ENCODE measurements around the gene HBG1. TPM values are rescaled to one million over a fixed set of nuclear protein-coding genes. Genes with fewer than 3 reads are reported as not detected.

The HBG1 gene
- total RNA-seq, 2 donors from 2014 or later = not detected

DNA sequence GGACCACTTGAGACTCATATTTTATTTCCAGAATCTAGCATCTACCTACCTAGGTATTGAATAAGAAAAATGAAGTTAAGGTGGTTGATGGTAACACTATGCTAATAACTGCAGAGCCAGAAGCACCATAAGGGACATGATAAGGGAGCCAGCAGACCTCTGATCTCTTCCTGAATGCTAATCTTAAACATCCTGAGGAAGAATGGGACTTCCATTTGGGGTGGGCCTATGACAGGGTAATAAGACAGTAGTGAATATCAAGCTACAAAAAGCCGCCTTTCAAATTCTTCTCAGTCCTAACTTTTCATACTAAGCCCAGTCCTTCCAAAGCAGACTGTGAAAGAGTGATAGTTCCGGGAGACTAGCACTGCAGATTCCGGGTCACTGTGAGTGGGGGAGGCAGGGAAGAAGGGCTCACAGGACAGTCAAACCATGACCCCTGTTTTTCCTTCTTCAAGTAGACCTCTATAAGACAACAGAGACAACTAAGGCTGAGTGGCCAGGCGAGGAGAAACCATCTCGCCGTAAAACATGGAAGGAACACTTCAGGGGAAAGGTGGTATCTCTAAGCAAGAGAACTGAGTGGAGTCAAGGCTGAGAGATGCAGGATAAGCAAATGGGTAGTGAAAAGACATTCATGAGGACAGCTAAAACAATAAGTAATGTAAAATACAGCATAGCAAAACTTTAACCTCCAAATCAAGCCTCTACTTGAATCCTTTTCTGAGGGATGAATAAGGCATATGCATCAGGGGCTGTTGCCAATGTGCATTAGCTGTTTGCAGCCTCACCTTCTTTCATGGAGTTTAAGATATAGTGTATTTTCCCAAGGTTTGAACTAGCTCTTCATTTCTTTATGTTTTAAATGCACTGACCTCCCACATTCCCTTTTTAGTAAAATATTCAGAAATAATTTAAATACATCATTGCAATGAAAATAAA lies 24.8 kb downstream of the HBG1 start:
- no peaks in the 10 kb centered on the region for H3K27me3 Mint-ChIP-seq (ENCODE audit: low read depth)
- H3K4me3 Mint-ChIP-seq = no peak overlapping the region
- no peak overlapping the region for H3K27ac Mint-ChIP-seq
- ATAC-seq (replicated peaks in 1 of 2) = no peak
- DNase-seq = no peak
- no peaks in the 10 kb centered on the region for H3K4me1 Mint-ChIP-seq (ENCODE audit: low read depth)
- no peaks in the 10 kb centered on the region for H3K9me3 Mint-ChIP-seq
- H3K36me3 Mint-ChIP-seq (ENCODE audit: insufficient read depth in 2 of 2) = no peaks in the 10 kb centered on the region

- Mint-ChIP-seq H3K27me3 (ENCODE audit: low read depth) (no peaks in the 10 kb centered on the region), H3K36me3 (ENCODE audit: insufficient read depth in 2 of 2) (peaks cover 0 to 2% of the 10 kb centered on the region in 2 donors), H3K4me3 (no peak overlapping the region), H3K9me3 (peaks cover 0 to 4% of the 10 kb centered on the region in 2 donors), H3K27ac (no peak overlapping the region), H3K4me1 (ENCODE audit: low read depth) (no peaks in the 10 kb centered on the region)
- ATAC-seq (replicated peaks in 1 of 2) = no peak
- DNase-seq = no peak
Measured at GRCh38 chr11:5223686-5224085, 26.0 kb downstream of the HBG1 start.

GRCh38 chr11:5223146-5223545 lies 26.5 kb downstream of the HBG1 start:
- ATAC-seq (replicated peaks in 1 of 2) (no peak), DNase-seq (no peak)
- Mint-ChIP-seq H3K4me1 (ENCODE audit: low read depth) (no peaks in the 10 kb centered on the region), H3K4me3 (no peak overlapping the region), H3K9me3 (peaks cover 0 to 4% of the 10 kb centered on the region in 2 donors), H3K27ac (no peak overlapping the region), H3K27me3 (ENCODE audit: low read depth) (no peaks in the 10 kb centered on the region), H3K36me3 (ENCODE audit: insufficient read depth in 2 of 2) (peaks cover 0 to 2% of the 10 kb centered on the region in 2 donors)

DNA sequence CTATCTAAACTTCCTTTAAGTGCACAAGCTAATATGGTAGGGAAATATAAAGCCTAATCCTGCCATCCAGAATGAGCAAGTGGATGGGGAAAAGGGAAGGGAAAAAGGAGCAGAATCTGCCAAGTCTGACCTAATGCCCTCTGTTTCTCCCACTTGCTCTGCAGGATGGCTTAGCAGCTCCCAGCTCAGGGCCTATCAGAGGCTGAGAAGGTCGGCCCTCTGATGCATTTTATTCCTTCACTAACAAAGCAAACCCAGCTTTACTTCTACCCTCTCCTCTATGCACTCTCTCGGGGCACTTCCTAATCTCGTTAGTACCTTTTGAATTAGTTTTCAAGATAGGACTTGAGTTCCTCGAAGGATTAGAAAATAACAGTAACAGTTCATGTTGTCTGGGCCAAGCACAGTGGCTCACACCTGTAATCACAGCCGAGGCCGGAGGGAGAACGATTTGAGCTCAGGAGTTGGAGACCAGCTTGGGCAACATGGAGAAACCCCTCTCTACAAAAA lies 39.2 kb downstream of the HBG1 start:
- Mint-ChIP-seq H3K9me3 (peaks cover 1 to 2% of the 10 kb centered on the region in 2 donors), H3K36me3 (ENCODE audit: insufficient read depth in 2 of 2) (no peaks in the 10 kb centered on the region), H3K4me1 (ENCODE audit: low read depth) (no peaks in the 10 kb centered on the region), H3K4me3 (no peak overlapping the region), H3K27ac (no peak overlapping the region), H3K27me3 (ENCODE audit: low read depth) (no peaks in the 10 kb centered on the region)
- ATAC-seq (replicated peaks in 1 of 2) = no peak
- DNase-seq = no peak

DNA sequence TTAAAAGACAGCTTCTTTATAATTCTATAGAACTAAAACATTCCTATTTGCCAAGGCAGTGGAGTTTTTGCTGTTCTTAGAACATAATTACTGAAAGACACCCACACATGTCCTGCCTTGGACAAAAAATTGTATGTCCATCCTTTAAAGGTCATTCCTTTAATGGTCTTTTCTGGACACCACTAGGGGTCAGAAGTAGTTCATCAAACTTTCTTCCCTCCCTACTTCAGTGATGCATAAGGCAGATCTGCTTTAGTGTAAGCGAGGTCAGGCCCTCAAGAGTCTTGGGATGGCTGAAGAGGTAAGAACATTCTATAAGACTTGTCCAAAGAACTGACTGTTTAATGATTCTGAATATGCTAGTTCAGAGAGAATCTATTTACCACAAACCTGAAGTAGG lies 44.9 kb downstream of the HBG1 start:
- no peak overlapping the region for H3K27ac Mint-ChIP-seq
- no peak for DNase-seq
- no peaks in the 10 kb centered on the region for H3K9me3 Mint-ChIP-seq
- no peak overlapping the region for H3K4me3 Mint-ChIP-seq
- no peaks in the 10 kb centered on the region for H3K4me1 Mint-ChIP-seq (ENCODE audit: low read depth)
- H3K27me3 Mint-ChIP-seq (ENCODE audit: low read depth) = no peaks in the 10 kb centered on the region
- no peak for ATAC-seq (replicated peaks in 1 of 2)
- no peaks in the 10 kb centered on the region for H3K36me3 Mint-ChIP-seq (ENCODE audit: insufficient read depth in 2 of 2)

GRCh38 chr11:5203366-5203765 lies 46.3 kb downstream of the HBG1 start:
- Mint-ChIP-seq H3K9me3 (no peaks in the 10 kb centered on the region), H3K36me3 (ENCODE audit: insufficient read depth in 2 of 2) (no peaks in the 10 kb centered on the region), H3K27ac (no peak overlapping the region), H3K4me1 (ENCODE audit: low read depth) (no peaks in the 10 kb centered on the region), H3K27me3 (ENCODE audit: low read depth) (no peaks in the 10 kb centered on the region), H3K4me3 (no peak overlapping the region)
- DNase-seq = no peak
- no peak for ATAC-seq (replicated peaks in 1 of 2)

DNA sequence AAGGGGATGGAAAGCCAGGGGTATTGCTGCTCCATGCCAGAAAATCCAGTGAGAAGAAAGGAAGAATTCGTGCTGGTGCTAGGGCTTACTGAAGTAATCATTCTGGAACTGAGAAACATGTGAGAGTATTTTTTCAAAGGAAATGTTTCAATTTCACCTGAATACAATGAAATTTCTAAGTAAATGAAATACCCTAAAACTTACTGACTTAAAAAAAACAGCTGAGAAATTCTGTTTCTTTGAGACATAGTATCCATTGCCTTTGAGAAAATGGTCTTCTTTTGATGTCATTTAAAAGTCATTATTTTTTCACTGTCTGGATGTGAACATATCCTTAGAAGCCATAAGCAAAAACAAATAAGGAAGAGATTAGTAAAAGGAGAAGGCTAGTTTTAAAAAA lies 49.1 kb downstream of the HBG1 start, which contains the start of gene OR51V1:
Gene OR51V1, minus strand, starts transcription at position 101 of the 400 bp plus-strand sequence. Its CDS starts 0 bp downstream, at position 101.
- no peaks in the 10 kb centered on the region for H3K36me3 Mint-ChIP-seq (ENCODE audit: insufficient read depth in 2 of 2)
- H3K9me3 Mint-ChIP-seq = no peaks in the 10 kb centered on the region
- H3K27me3 Mint-ChIP-seq (ENCODE audit: low read depth) = no peaks in the 10 kb centered on the region
- no peak within 1 kb of the TSS for H3K4me3 Mint-ChIP-seq
- H3K27ac Mint-ChIP-seq = no peak within 1 kb of the TSS
- DNase-seq = no peak
- H3K4me1 Mint-ChIP-seq (ENCODE audit: low read depth) = no peaks in the 10 kb centered on the region
- ATAC-seq (replicated peaks in 1 of 2) = no peak

- Mint-ChIP-seq H3K4me3 (no peak overlapping the region), H3K27ac (no peak overlapping the region), H3K4me1 (ENCODE audit: low read depth) (no peaks in the 10 kb centered on the region), H3K36me3 (ENCODE audit: insufficient read depth in 2 of 2) (no peaks in the 10 kb centered on the region), H3K9me3 (no peaks in the 10 kb centered on the region), H3K27me3 (ENCODE audit: low read depth) (no peaks in the 10 kb centered on the region)
- ATAC-seq (replicated peaks in 1 of 2) (no peak), DNase-seq (no peak)
Measured at GRCh38 chr11:5198285-5198684, 51.4 kb downstream of the HBG1 start.

Other genes with a start within 250 kb of the HBG1 start
- gene OR52J3, start 203.3 kb downstream of the HBG1 start, total RNA-seq = not detected
- gene OR52E2, start 190.2 kb downstream of the HBG1 start, total RNA-seq = not detected
- gene OR52E1, start 180.3 kb downstream of the HBG1 start, total RNA-seq = not detected
- gene OR52A5, start 111.5 kb downstream of the HBG1 start, total RNA-seq = not detected
- gene OR52A1, start 95.1 kb downstream of the HBG1 start, total RNA-seq = not detected
- not detected for gene OR51V1, start 49.2 kb downstream of the HBG1 start, total RNA-seq
- not detected for gene HBB, start 22.8 kb downstream of the HBG1 start, total RNA-seq
- gene HBD, start 15.4 kb downstream of the HBG1 start, total RNA-seq = under 1 TPM in 1 of 2 donors, not detected in 1; 0.46 TPM
- not detected for gene HBG2, start 4.9 kb upstream of the HBG1 start, total RNA-seq
- gene HBE1, start 20.1 kb upstream of the HBG1 start, total RNA-seq = not detected
- not detected for gene OR51B4, start 52.1 kb upstream of the HBG1 start, total RNA-seq
- not detected for gene OR51B2, start 74.4 kb upstream of the HBG1 start, total RNA-seq
- under 1 TPM in 1 of 2 donors, not detected in 1; 0.30 TPM for gene OR51B5, start 93.7 kb upstream of the HBG1 start, total RNA-seq
- gene OR51B6, start 101.7 kb upstream of the HBG1 start, total RNA-seq = not detected
- not detected for gene OR51M1, start 134.0 kb upstream of the HBG1 start, total RNA-seq
- gene OR51Q1, start 172.3 kb upstream of the HBG1 start, total RNA-seq = not detected
- gene OR51I1, start 191.7 kb upstream of the HBG1 start, total RNA-seq = not detected
- gene OR51I2, start 199.5 kb upstream of the HBG1 start, total RNA-seq = not detected
- not detected for gene OR52D1, start 238.8 kb upstream of the HBG1 start, total RNA-seq